HCT116 (cell line): ENCODE data around the gene TMCC1. TPM values are rescaled to one million over a fixed set of nuclear protein-coding genes. Genes with fewer than 3 reads are reported as not detected.

Experiments
- ATAC-seq: fragments of 200-7000 bp; cut with Tn5 transposase; 2 replicates; pipeline ENCODE4 v1.9.1; 2020; ENCODE audit warnings: mild to moderate bottlenecking, moderate library complexity
- BruUV-seq: library from RNA; stranded (reverse); fragments of 400-500 nt; replicated peaks from 2 replicates; lab custom pipeline; 2021; lab: Mats Ljungman, UMichigan
- CTCF ChIA-PET: fragments of 300-600 bp; sonication (Branson Sonifier 250); formaldehyde crosslinking; loops from one replicate; lab custom pipeline; 2021; ENCODE audit warnings: antibody characterized with exemption; lab: Charles Lee
- POLR2A ChIA-PET: fragments of 300-600, 350-600 bp; sonication (Branson Sonifier 250); formaldehyde crosslinking; loops from one replicate; lab custom pipeline; 2021; ENCODE audit warnings: antibody characterized with exemption; lab: Charles Lee
- RAD21 ChIA-PET, 2 experiments: fragments of 300-600 bp; sonication (Branson Sonifier 250); formaldehyde crosslinking; loops; one replicate each; lab custom pipeline; 2023; ENCODE audit warnings: low total read pairs in 2 of 2; ENCODE audit not compliant: uncharacterized antibody in 2 of 2, unreplicated experiment in 2 of 2, low non-redundant PET in 1 of 2; lab: Charles Lee
- DNase-seq: peaks from one replicate; pipeline ENCODE4 v3.0.0-alpha.2; 2010; ENCODE audit warnings: low read depth, low spot score
- H2AFZ ChIP-seq: fragments of 200-600 bp; shearing (Covaris generic), sonication (generic); 2 replicates; pipeline ENCODE4 v1.6.1; 2017; ENCODE audit warnings: low read depth, mixed run types, mixed read lengths, antibody characterized with exemption, low read length; ENCODE audit not compliant: poor library complexity, severe bottlenecking
- H3K27ac ChIP-seq: 2 replicates; pipeline ENCODE4 v1.5.1; 2012; ENCODE audit warnings: low read depth, low read length
- H3K27me3 ChIP-seq: fragments of 200-600 bp; sonication (generic); 2 replicates; pipeline ENCODE4 v1.6.1; 2016; ENCODE audit warnings: mixed run types, low read length, mixed read lengths; ENCODE audit not compliant: insufficient read depth
- H3K36me3 ChIP-seq, 2 experiments: fragments of 200-500 bp in 1 of 2; fragments of 200-600 bp in 1 of 2; sonication (Bioruptor generic) in 1 of 2; sonication (generic) in 1 of 2; 2 replicates each; pipeline versions ENCODE4 v1.5.1 to v1.6.1; 2014 to 2016; ENCODE audit warnings: low read length in 2 of 2, inconsistent platforms in 1 of 2, mixed read lengths in 1 of 2, mixed run types in 1 of 2; ENCODE audit not compliant: insufficient read depth in 2 of 2, control insufficient read depth in 1 of 2
- H3K4me1 ChIP-seq, 2 experiments: fragments of 200-600 bp in 1 of 2; sonication (generic) in 1 of 2; 2 replicates each; pipeline versions ENCODE4 v1.5.1 to v1.6.1; 2012 to 2017; ENCODE audit warnings: low read length in 2 of 2, inconsistent platforms in 1 of 2, mild to moderate bottlenecking in 1 of 2, mixed read lengths in 1 of 2, mixed run types in 1 of 2, moderate library complexity in 1 of 2; ENCODE audit not compliant: insufficient read depth in 2 of 2, control insufficient read depth in 1 of 2
- H3K4me2 ChIP-seq: fragments of 200-600 bp; sonication (generic); 2 replicates; pipeline ENCODE4 v1.6.1; 2017; ENCODE audit warnings: mixed run types, low read length, mixed read lengths
- H3K4me3 ChIP-seq, 2 experiments: fragments of 200-600 bp in 1 of 2; sonication (generic) in 1 of 2; replicated peaks in 1 of 2; 2 replicates each; pipeline ENCODE4 v1.5.1; 2011 to 2016; ENCODE audit warnings: low read length in 2 of 2, control low read depth in 1 of 2, low read depth in 1 of 2, mild to moderate bottlenecking in 1 of 2, mixed read lengths in 1 of 2, mixed run types in 1 of 2
- H3K79me2 ChIP-seq: fragments of 200-600 bp; sonication (generic); 2 replicates; pipeline ENCODE4 v1.6.1; 2017; ENCODE audit warnings: mild to moderate bottlenecking, mixed run types, low read length, moderate library complexity, mixed read lengths; ENCODE audit not compliant: insufficient read depth
- H3K9ac ChIP-seq: fragments of 200-600 bp; sonication (generic); 2 replicates; pipeline ENCODE4 v1.6.1; 2016; ENCODE audit warnings: low read length, mixed read lengths
- H3K9me2 ChIP-seq: fragments of 200-600 bp; sonication (generic), shearing (Covaris generic); 2 replicates; pipeline ENCODE4 v1.6.1; 2017; ENCODE audit warnings: mixed run types, mild to moderate bottlenecking, moderate library complexity; ENCODE audit not compliant: insufficient read depth
- H3K9me3 ChIP-seq, 2 experiments: fragments of 200-500 bp in 1 of 2; fragments of 200-600 bp in 1 of 2; sonication (Bioruptor generic) in 1 of 2; sonication (generic) in 1 of 2; 2 replicates each; pipeline ENCODE4 v1.6.1; 2014 to 2017; ENCODE audit warnings: low read length in 2 of 2, mixed read lengths in 2 of 2, inconsistent platforms in 1 of 2, low read depth in 1 of 2, mild to moderate bottlenecking in 1 of 2, mixed run types in 1 of 2, moderate library complexity in 1 of 2; ENCODE audit not compliant: control insufficient read depth in 1 of 2, insufficient read depth in 1 of 2
- H4K20me1 ChIP-seq: fragments of 200-600 bp; sonication (generic), shearing (Covaris generic); 2 replicates; pipeline ENCODE4 v1.6.1; 2017; ENCODE audit warnings: mixed run types, mild to moderate bottlenecking, moderate library complexity; ENCODE audit not compliant: insufficient read depth
- ATF3 ChIP-seq: IDR thresholded peaks from 2 replicates; pipeline ENCODE4 v1.6.1; 2012
- CBX3 ChIP-seq: IDR thresholded peaks from 2 replicates; pipeline ENCODE4 v1.6.1; 2012; ENCODE audit warnings: low read depth
- CEBPB ChIP-seq: IDR thresholded peaks from 2 replicates; pipeline ENCODE4 v1.6.1; 2012; ENCODE audit warnings: low read depth
- ELF1 ChIP-seq: IDR thresholded peaks from 2 replicates; pipeline ENCODE4 v1.6.1; 2012; ENCODE audit warnings: low read depth, borderline replicate concordance
- EZH2 ChIP-seq: fragments of 200-600 bp; sonication (generic); IDR thresholded peaks from 2 replicates; pipeline ENCODE4 v1.6.1; 2017; ENCODE audit warnings: antibody characterized with exemption, mixed run types
- EZH2phosphoT487 ChIP-seq: fragments of 200-600 bp; IDR thresholded peaks from 2 replicates; pipeline ENCODE4 v1.6.1; 2018; ENCODE audit warnings: antibody characterized with exemption, borderline replicate concordance
- FOSL1 ChIP-seq: IDR thresholded peaks from 2 replicates; pipeline ENCODE4 v1.6.1; 2012; ENCODE audit warnings: low read depth
- JUND ChIP-seq: IDR thresholded peaks from 2 replicates; pipeline ENCODE4 v1.6.1; 2012
- POLR2A ChIP-seq: IDR thresholded peaks from 2 replicates; pipeline ENCODE4 v1.7.0; 2011; ENCODE audit warnings: borderline replicate concordance; ENCODE audit not compliant: insufficient read depth, insufficient read length; ENCODE audit errors: extremely low read depth
- POLR2AphosphoS5 ChIP-seq: IDR thresholded peaks from 2 replicates; pipeline ENCODE4 v1.6.1; 2011; ENCODE audit warnings: mild to moderate bottlenecking, low read depth, low read length, moderate library complexity
- RAD21 ChIP-seq: IDR thresholded peaks from 2 replicates; pipeline ENCODE4 v1.6.1; 2012; ENCODE audit warnings: low read depth, mild to moderate bottlenecking
- SP1 ChIP-seq: IDR thresholded peaks from 2 replicates; pipeline ENCODE4 v1.6.1; 2012; ENCODE audit warnings: low read depth
- SRF ChIP-seq: IDR thresholded peaks from 2 replicates; pipeline ENCODE4 v1.6.1; 2012; ENCODE audit warnings: low read depth
- TCF7L2 ChIP-seq: IDR thresholded peaks from 2 replicates; pipeline ENCODE4 v1.7.0; 2011; ENCODE audit warnings: borderline replicate concordance, inconsistent platforms; ENCODE audit not compliant: insufficient read depth, insufficient read length; ENCODE audit errors: extremely low read depth
- YY1 ChIP-seq: IDR thresholded peaks from 2 replicates; pipeline ENCODE4 v1.6.1; 2011; ENCODE audit warnings: low read length, low read depth, moderate library complexity, mild to moderate bottlenecking; ENCODE audit not compliant: insufficient replicate concordance; ENCODE audit errors: extremely low read depth
- ZNF274 ChIP-seq: fragments of 200-500 bp; sonication (Bioruptor generic); IDR thresholded peaks from 2 replicates; pipeline ENCODE4 v1.6.1; 2014; ENCODE audit warnings: mild to moderate bottlenecking, low read depth, low read length, inconsistent platforms
- intact Hi-C: fragments of 100-400 bp; cut with micrococcal nuclease; formaldehyde crosslinking; loops from 2 replicates; pipeline ENCODE4 v1.10.0; 2022
- total RNA-seq: library from RNA; stranded (reverse); gene quantifications from one replicate; pipeline ENCODE4 v1.2.1, GENCODE V29; 2021; ENCODE audit not compliant: unreplicated experiment
- TF ChIP-seq, protein P1 (sequence below), 3 experiments: fragments of 200-600 bp in 1 of 3; sonication (generic) in 1 of 3; IDR thresholded peaks in 2 of 3; conservative IDR thresholded peaks in 1 of 3; 2 replicates each; pipeline ENCODE4 v1.5.1; 2012 to 2017; ENCODE audit warnings: low read depth in 2 of 3, low read length in 2 of 3, antibody characterized with exemption in 1 of 3, borderline replicate concordance in 1 of 3, control low read depth in 1 of 3, mild to moderate bottlenecking in 1 of 3, mixed read lengths in 1 of 3, mixed run types in 1 of 3, moderate library complexity in 1 of 3; ENCODE audit not compliant: insufficient read depth in 1 of 3

TMCC1 gene
- total RNA-seq, 1 experiment from 2014 or later, result 32.5 TPM

DNA sequence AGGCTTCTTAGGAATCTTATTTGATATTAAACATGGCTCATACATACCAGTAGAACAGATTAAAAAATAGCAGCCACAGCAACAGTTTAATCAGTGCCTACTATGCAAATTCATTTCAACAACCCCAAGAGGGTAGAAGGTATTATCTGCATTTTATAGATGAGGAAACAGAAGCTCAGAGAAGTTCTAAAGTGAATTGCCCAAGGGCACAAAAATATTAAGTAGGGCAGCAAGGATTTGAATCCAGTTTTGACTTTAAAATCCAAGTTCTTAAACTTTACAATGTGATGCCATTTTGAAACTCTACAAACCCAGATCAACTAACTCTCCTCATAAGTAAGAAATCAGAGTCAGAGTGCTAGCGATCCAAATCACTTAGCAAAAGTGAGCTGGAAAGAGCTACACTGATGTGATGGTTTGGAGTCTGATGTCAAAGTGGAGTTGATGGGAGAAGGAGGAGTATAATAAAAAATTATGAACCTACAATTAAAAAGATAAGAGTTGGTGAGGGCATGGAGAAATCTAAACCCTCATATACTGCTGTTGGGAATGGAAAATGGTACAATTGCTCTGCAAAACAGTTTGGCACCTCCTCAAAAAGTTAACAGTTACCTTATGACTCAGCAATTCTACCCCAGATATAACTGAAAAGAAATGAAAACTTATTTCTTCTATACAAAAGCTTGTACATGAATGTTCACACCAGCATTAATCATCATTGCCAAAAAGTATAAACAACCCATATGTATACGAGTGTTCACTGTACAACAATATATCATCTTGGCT, 236.1 kb downstream of the TMCC1 start:
- H3K4me2 ChIP-seq, result peak overlapping the region; percentile 75
- H3K4me1 ChIP-seq, result peaks cover 76 to 86% of the 10 kb centered on the region in 2 experiments
- H3K27me3 ChIP-seq, result no peaks in the 10 kb centered on the region
- no peak overlapping the region for H2AFZ ChIP-seq
- H3K79me2 ChIP-seq, result peaks cover 15% of the 10 kb centered on the region; the same call in 1 of the 2 replicates
- intact Hi-C loops, result no loop called here
- 0 out of 2 replicates have a peak, but pooled peaks have one; percentile 15 for TF ChIP-seq SRF
- TF ChIP-seq SP1, result peak; percentile 15; the same call in 1 of the 2 replicates
- TF ChIP-seq, protein P1, sequence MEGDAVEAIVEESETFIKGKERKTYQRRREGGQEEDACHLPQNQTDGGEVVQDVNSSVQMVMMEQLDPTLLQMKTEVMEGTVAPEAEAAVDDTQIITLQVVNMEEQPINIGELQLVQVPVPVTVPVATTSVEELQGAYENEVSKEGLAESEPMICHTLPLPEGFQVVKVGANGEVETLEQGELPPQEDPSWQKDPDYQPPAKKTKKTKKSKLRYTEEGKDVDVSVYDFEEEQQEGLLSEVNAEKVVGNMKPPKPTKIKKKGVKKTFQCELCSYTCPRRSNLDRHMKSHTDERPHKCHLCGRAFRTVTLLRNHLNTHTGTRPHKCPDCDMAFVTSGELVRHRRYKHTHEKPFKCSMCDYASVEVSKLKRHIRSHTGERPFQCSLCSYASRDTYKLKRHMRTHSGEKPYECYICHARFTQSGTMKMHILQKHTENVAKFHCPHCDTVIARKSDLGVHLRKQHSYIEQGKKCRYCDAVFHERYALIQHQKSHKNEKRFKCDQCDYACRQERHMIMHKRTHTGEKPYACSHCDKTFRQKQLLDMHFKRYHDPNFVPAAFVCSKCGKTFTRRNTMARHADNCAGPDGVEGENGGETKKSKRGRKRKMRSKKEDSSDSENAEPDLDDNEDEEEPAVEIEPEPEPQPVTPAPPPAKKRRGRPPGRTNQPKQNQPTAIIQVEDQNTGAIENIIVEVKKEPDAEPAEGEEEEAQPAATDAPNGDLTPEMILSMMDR (IDR thresholded peaks at IDR 0.05 in 2 of 3, conservative IDR thresholded peaks at IDR 0.05 in 1 of 3; ENCODE audit: borderline replicate concordance in 1 of 3, insufficient read depth in 1 of 3, low read depth in 2 of 3, low read length in 2 of 3), result no peak
- TF ChIP-seq, all 23 proteins: peak for 2
- H3K9me3 ChIP-seq, result no peaks in the 10 kb centered on the region
- BruUV-seq, result no TSS peak
- H3K9me2 ChIP-seq, result no peaks in the 10 kb centered on the region
- H3K9ac ChIP-seq, result peak overlapping the region; percentile 27
- POLR2A ChIA-PET, result no interaction called here
- peak overlapping the region in 1 of 2 experiments; percentile 47; a peak in 2 of 4 replicates for H3K4me3 ChIP-seq
- no peaks in the 10 kb centered on the region for H4K20me1 ChIP-seq
- RAD21 ChIA-PET, result interaction anchor here in 1 of 2 experiments (0.6 kb wide), 1 partner anchor 172 kb away, joined by 4 read pairs; no protein-coding TSS in a partner anchor
- H3K36me3 ChIP-seq, result peaks cover 5 to 7% of the 10 kb centered on the region in 2 experiments; a peak in 1 of 4 replicates
- peak overlapping the region; percentile 62 for H3K27ac ChIP-seq
- CTCF ChIA-PET, result no interaction called here
- DNase-seq (no peak), ATAC-seq (no peak)

DNA sequence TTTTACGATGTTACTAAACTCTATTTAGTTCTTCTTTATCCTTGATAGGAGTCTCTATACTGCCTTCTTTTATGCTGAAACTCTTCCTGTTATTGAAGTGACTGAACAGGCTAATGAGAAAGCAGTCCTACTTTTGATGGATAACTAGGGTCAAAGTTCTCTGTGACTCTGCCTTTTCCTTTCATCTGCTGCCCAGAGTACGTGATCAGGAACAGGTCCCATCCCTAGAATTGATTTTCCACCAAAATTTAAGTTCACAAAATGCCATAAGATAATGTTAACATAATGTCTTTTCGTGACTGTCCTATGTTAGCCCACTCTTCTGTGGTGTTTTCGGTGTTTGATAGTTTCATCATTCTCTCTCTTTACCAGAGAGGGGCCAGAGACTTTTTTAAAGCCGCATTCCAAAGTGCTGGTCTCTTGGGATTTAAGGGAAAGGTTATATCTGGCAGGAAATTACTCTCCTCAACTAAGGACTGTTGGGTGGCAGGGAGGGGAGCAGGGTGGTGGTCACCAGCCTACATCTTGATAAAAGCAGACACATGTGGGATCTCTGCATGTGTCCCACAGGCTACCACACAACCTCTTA, 236.8 kb downstream of the TMCC1 start:
- Histone ChIP-seq H3K9me2 (no peaks in the 10 kb centered on the region), H2AFZ (no peak overlapping the region), H4K20me1 (no peaks in the 10 kb centered on the region), H3K4me3 (peak overlapping the region; percentile 19 to 47), H3K4me1 (peaks cover 76 to 86% of the 10 kb centered on the region in 2 experiments), H3K27ac (peak overlapping the region; percentile 62), H3K27me3 (no peaks in the 10 kb centered on the region), H3K4me2 (peak overlapping the region; percentile 75), H3K9ac (peak overlapping the region; percentile 27), H3K79me2 (peaks cover 11% of the 10 kb centered on the region; the same call in 1 of the 2 replicates), H3K9me3 (no peaks in the 10 kb centered on the region), H3K36me3 (peaks cover 5 to 7% of the 10 kb centered on the region in 2 experiments; a peak in 1 of 4 replicates)
- POLR2A ChIA-PET, result no interaction called here
- intact Hi-C loops, result no loop called here
- no TSS peak for BruUV-seq
- ATAC-seq (peak; percentile 56), DNase-seq (peak; percentile 47)
- RAD21 ChIA-PET, result no interaction called here
- TF ChIP-seq SRF (no peak; the same call in 1 of the 2 replicates), POLR2A (no peak), JUND (peak; percentile 75), CBX3 (no peak), FOSL1 (peak; percentile 55; the same call in 1 of the 2 replicates), ELF1 (no peak; the same call in 1 of the 2 replicates), RAD21 (no peak), TCF7L2 (no peak), POLR2AphosphoS5 (peak; percentile 39; the same call in 1 of the 2 replicates), EZH2phosphoT487 (no peak), EZH2 (no peak), YY1 (no peak), ATF3 (no peak), CEBPB (peak; percentile 66; the same call in 1 of the 2 replicates), SP1 (peak; percentile 85), ZNF274 (no peak)
- CTCF ChIA-PET, result no interaction called here
